Adrenal gland (tissue), 12 donors: ENCODE measurements around the gene SECISBP2. TPM values are rescaled to one million over a fixed set of nuclear protein-coding genes. Genes with fewer than 3 reads are reported as not detected.

Experiments
- DNase-seq, 7 donors: peaks; one replicate each; pipeline ENCODE4 v3.0.0-alpha.2; 2019 to 2020
- H3K27ac ChIP-seq, 5 donors: fragments of 200-600 bp; sonication (generic) in 4 of 5; 1 replicate in 3 of 5; 2 replicates in 2 of 5; pipeline versions ENCODE4 v1.5.1 to v1.8.0; 2016 to 2020; ENCODE audit warnings: mild to moderate bottlenecking in 1 of 5
- H3K27me3 ChIP-seq: fragments of 200-600 bp; 2 replicates; pipeline ENCODE4 v1.8.0; 2021
- H3K36me3 ChIP-seq, 2 donors: fragments of 200-600 bp; replicated peaks in 1 of 2; 1 replicate in 1 of 2; 2 replicates in 1 of 2; pipeline versions ENCODE4 v1.5.1 to v1.8.0; 2018 to 2022
- H3K4me1 ChIP-seq, 2 donors: fragments of 200-600 bp; replicated peaks in 1 of 2; 1 replicate in 1 of 2; 2 replicates in 1 of 2; pipeline versions ENCODE4 v1.5.1 to v1.8.0; 2018 to 2021
- H3K4me3 ChIP-seq, 4 donors: fragments of 200-600 bp; sonication (generic) in 3 of 4; one replicate each; pipeline ENCODE4 v1.5.1; 2016 to 2018
- H3K9me3 ChIP-seq, 3 donors: fragments of 200-600 bp; sonication (generic) in 1 of 3; replicated peaks in 1 of 3; 1 replicate in 2 of 3; 2 replicates in 1 of 3; pipeline versions ENCODE4 v1.5.1 to v1.8.0; 2016 to 2021
- POLR2A ChIP-seq, 2 donors: fragments of 450-650 bp; IDR thresholded peaks; one replicate each; pipeline ENCODE4 v1.6.1; 2017; ENCODE audit warnings: antibody characterized with exemption in 2 of 2, mild to moderate bottlenecking in 2 of 2, moderate library complexity in 1 of 2
- WGBS, 4 donors: extraction: QIAGEN DNeasy Blood & Tissue Kit in 2 of 4; methylation state at CpG; one replicate each; pipeline versions ENCODE4 v1.1.5 to v1.1.7; 2013 to 2017; 5-methylcytosine and 5-hydroxymethylcytosine counted together
- intact Hi-C, 2 donors: fragments of 100-400 bp; cut with DNase I; formaldehyde crosslinking; loops; one replicate each; pipeline versions ENCODE4 v1.14.1 to v1.15.0; 2022 to 2023
- polyA plus RNA-seq, 3 donors: library from polyadenylated mRNA; stranded (reverse); fragments of 200-250 nt in 2 of 3; fragments of 350-450 nt in 1 of 3; fragmentation: Illumina TruSeq in 1 of 3; extraction: RNeasy Lipid Tissue Mini Kit (QIAGEN cat#74804) in 1 of 3; gene quantifications; one replicate each; pipeline ENCODE4 v1.2.3, GENCODE V29; 2013 to 2014
- total RNA-seq, 9 donors: library from RNA; depleted of rRNA in 4 of 9; stranded (reverse); fragments of >200 nt in 4 of 9; fragments of 120-200 nt in 1 of 9; fragmentation: NEBNext Ultra II Directional in 1 of 9; extraction: Animal tissue kit (Norgen Biotek cat#: 25700) in 1 of 9; gene quantifications; one replicate each; pipeline versions ENCODE4 v1.1.0 to v1.2.4, GENCODE V29; 2013 to 2023
- TF ChIP-seq, protein P1 (sequence below), 6 experiments: fragments of 450-650 bp in 4 of 6; fragments of 200-600 bp in 2 of 6; sonication (generic) in 1 of 6; IDR thresholded peaks; 1 replicate in 5 of 6; 2 replicates in 1 of 6; pipeline versions ENCODE4 v1.5.1 to v1.8.0; 2016 to 2021; ENCODE audit warnings: antibody characterized with exemption in 6 of 6, mild to moderate bottlenecking in 2 of 6, moderate library complexity in 1 of 6
- donor health status: healthy with polysubstance abuse.
- donor health status: Bipolar disorder and iron deficiency.
- donor health status: DM: yes; HTN: yes; CAD: no.
- donor health status: DM: no; HTN: no; CAD: no.
- donor health status: DM: no; HTN: no; CAD: no.
- donor health status: DM: yes; HTN: yes; CAD: no.

The SECISBP2 gene
- total and polyA plus RNA-seq, 12 donors, result 31.7 to 76.1 (median 46.8) TPM

DNA sequence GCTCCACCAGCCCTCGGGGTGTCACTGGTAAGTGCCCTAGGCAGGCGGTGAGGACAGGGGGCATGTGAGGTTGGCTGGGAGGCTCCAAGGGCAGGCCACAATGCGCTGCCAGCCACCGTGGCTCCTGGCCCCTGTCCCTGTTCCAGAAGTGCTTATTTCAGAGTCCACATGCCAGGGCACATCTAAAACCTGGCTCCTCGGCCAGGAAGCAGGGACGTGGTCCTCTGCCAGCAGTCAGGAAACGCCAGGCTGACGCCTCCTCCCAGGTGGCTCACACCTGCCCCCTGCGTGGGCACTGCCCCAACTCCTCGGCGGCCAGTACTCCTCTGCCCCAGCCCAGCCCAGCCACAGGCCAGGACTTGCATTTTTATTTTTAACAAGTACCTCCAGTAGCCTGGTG, 68.5 kb downstream of the SECISBP2 start:
- Histone ChIP-seq H3K4me3 (no peak overlapping the region), H3K27me3 (no peaks in the 10 kb centered on the region), H3K4me1 (peaks cover 7 to 20% of the 10 kb centered on the region in 2 donors), H3K27ac (peak overlapping the region in 2 of 5 donors; percentile 84 to 90), H3K36me3 (peaks cover 0 to 47% of the 10 kb centered on the region in 2 donors), H3K9me3 (no peaks in the 10 kb centered on the region)
- DNase-seq, result no peak
- intact Hi-C loops, result loop anchor here in 1 of 2 donors (10.0 kb wide), 1 partner anchor 158 kb away; no protein-coding TSS in a partner anchor
- 79 to 93% (median 87%) methylated on average over 8 to 11 of the region's 11 CpGs for WGBS, 4 donors
- no peak for TF ChIP-seq POLR2A (IDR thresholded peaks at IDR 0.05)
- TF ChIP-seq, protein P1, sequence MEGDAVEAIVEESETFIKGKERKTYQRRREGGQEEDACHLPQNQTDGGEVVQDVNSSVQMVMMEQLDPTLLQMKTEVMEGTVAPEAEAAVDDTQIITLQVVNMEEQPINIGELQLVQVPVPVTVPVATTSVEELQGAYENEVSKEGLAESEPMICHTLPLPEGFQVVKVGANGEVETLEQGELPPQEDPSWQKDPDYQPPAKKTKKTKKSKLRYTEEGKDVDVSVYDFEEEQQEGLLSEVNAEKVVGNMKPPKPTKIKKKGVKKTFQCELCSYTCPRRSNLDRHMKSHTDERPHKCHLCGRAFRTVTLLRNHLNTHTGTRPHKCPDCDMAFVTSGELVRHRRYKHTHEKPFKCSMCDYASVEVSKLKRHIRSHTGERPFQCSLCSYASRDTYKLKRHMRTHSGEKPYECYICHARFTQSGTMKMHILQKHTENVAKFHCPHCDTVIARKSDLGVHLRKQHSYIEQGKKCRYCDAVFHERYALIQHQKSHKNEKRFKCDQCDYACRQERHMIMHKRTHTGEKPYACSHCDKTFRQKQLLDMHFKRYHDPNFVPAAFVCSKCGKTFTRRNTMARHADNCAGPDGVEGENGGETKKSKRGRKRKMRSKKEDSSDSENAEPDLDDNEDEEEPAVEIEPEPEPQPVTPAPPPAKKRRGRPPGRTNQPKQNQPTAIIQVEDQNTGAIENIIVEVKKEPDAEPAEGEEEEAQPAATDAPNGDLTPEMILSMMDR (IDR thresholded peaks at IDR 0.05), result no peak

- TF ChIP-seq POLR2A (IDR thresholded peaks at IDR 0.05), result no peak
- TF ChIP-seq, protein P1 (IDR thresholded peaks at IDR 0.05), result no peak
- Histone ChIP-seq H3K36me3 (peaks cover 0 to 53% of the 10 kb centered on the region in 2 donors), H3K4me3 (no peak overlapping the region), H3K4me1 (peaks cover 7 to 20% of the 10 kb centered on the region in 2 donors), H3K27me3 (no peaks in the 10 kb centered on the region), H3K27ac (peak overlapping the region in 3 of 5 donors; percentile 74 to 90 (median 84)), H3K9me3 (no peaks in the 10 kb centered on the region)
- DNase-seq, result no peak
- 94 to 96% (median 94%) methylated on average over 20 of the region's 20 CpGs for WGBS, 4 donors
- intact Hi-C loops, result loop anchor here in 1 of 2 donors (10.0 kb wide), 1 partner anchor 157 kb away; no protein-coding TSS in a partner anchor
Observed at GRCh38 chr9:89387197-89387849, 69.0 kb downstream of the SECISBP2 start.

- peaks cover 7 to 20% of the 10 kb centered on the region in 2 donors for H3K4me1 ChIP-seq
- intact Hi-C loops, result loop anchor here in 1 of 2 donors (10.0 kb wide), 1 partner anchor 157 kb away; no protein-coding TSS in a partner anchor
Observed at GRCh38 chr9:89388084-89388867, 70.0 kb downstream of the SECISBP2 start.

More at GRCh38 chr9:89388084-89388867, 70.0 kb downstream of the SECISBP2 start:
- Histone ChIP-seq H3K27me3 (no peaks in the 10 kb centered on the region), H3K27ac (peak overlapping the region; percentile 55 to 90 (median 74)), H3K36me3 (peaks cover 0 to 58% of the 10 kb centered on the region in 2 donors), H3K4me3 (no peak overlapping the region), H3K9me3 (no peaks in the 10 kb centered on the region)
- peak; percentile 64 to 86 (median 79) for DNase-seq
- TF ChIP-seq, protein P1 (IDR thresholded peaks at IDR 0.05), result peak in 1 of 6 experiments; percentile 17
- TF ChIP-seq POLR2A (IDR thresholded peaks at IDR 0.05), result peak in 1 of 2 donors; percentile 13
- 53 to 75% (median 69%) methylated on average over 12 to 19 of the region's 19 CpGs for WGBS, 4 donors
